ENCODE results near the gene GPX4.

Gene GPX4

GRCh38 chr19:1068009-1069001 lies 35.5 kb upstream of the GPX4 start:
- no peak for DNase-seq (ENCODE audit: low spot score)

GRCh38 chr19:1069009-1069779 lies 34.6 kb upstream of the GPX4 start:
- DNase-seq (ENCODE audit: low spot score), result no peak

- no peak for DNase-seq (ENCODE audit: low spot score)
These were observed 33.2 kb upstream of the GPX4 start for GRCh38 chr19:1070576-1070930.

GRCh38 chr19:1070931-1071791 lies 32.6 kb upstream of the GPX4 start:
- peak; percentile 74 for DNase-seq (ENCODE audit: low spot score)

GRCh38 chr19:1072371-1073015 lies 31.3 kb upstream of the GPX4 start:
- no peak for DNase-seq (ENCODE audit: low spot score)

GRCh38 chr19:1073063-1073955 lies 30.5 kb upstream of the GPX4 start:
- no peak for DNase-seq (ENCODE audit: low spot score)

- no peak for DNase-seq (ENCODE audit: low spot score)
These were observed 29.8 kb upstream of the GPX4 start for GRCh38 chr19:1073956-1074517.

GRCh38 chr19:1074544-1075283 lies 29.1 kb upstream of the GPX4 start:
- peak; percentile 100 for DNase-seq (ENCODE audit: low spot score)

GRCh38 chr19:1076046-1076386 lies 27.8 kb upstream of the GPX4 start:
- DNase-seq (ENCODE audit: low spot score), result no peak

GRCh38 chr19:1076951-1077350 lies 26.8 kb upstream of the GPX4 start:
- DNase-seq (ENCODE audit: low spot score), result no peak

GRCh38 chr19:1079566-1080111 lies 24.2 kb upstream of the GPX4 start:
- no peak for DNase-seq (ENCODE audit: low spot score)

- DNase-seq (ENCODE audit: low spot score), result no peak
These were observed 23.2 kb upstream of the GPX4 start for GRCh38 chr19:1080360-1081161.

- no peak for DNase-seq (ENCODE audit: low spot score)
These were observed 22.3 kb upstream of the GPX4 start for GRCh38 chr19:1081301-1082164.

- peak; percentile 95 for DNase-seq (ENCODE audit: low spot score)
These were observed 21.4 kb upstream of the GPX4 start for GRCh38 chr19:1082165-1082927.

- DNase-seq (ENCODE audit: low spot score), result no peak
These were observed 20.6 kb upstream of the GPX4 start for GRCh38 chr19:1082928-1083816.
